GM12892 (cell line): Measurements from ENCODE around the gene TTLL5.

Experiments
- POLR2AphosphoS5 ChIP-seq: IDR thresholded peaks from 2 replicates; pipeline ENCODE4 v1.6.1; 2011; ENCODE audit warnings: low read depth, low read length, control low read depth
- TAF1 ChIP-seq: IDR thresholded peaks from 2 replicates; pipeline ENCODE4 v1.6.1; 2011; ENCODE audit warnings: low read depth, mild to moderate bottlenecking, control low read depth, low read length, borderline replicate concordance

DNA sequence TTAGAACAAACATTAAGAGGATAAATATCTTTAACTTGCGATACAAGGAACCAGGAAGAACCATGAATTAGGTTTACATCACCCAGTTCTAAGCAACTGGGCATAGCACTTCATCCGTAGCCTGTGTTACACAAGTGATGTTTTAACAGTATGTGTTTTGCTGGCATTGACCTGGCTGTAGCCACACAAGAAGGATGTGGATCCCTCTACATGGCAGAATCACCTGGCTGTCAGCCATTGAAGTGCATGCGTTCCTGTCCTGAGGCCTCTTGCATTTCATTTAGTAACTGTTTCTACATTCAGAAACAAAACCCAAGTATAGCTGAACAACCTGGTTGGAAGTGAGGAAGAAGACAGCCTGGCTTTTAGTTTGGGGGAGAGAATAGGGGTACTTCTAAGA lies 248.6 kb downstream of the TTLL5 start:
- TF ChIP-seq POLR2AphosphoS5 = no peak
- TF ChIP-seq TAF1 = no peak
